Thyroid gland (tissue), 4 donors: ENCODE results near the gene TMEM272.

Experiments
- POLR2A ChIP-seq, 2 donors: fragments of 450-650 bp; IDR thresholded peaks; one replicate each; pipeline ENCODE4 v1.6.1; 2017; ENCODE audit warnings: antibody characterized with exemption in 2 of 2, mild to moderate bottlenecking in 2 of 2, moderate library complexity in 1 of 2
- TF ChIP-seq, protein P1 (sequence below), 6 experiments: fragments of 200-600 bp in 3 of 6; fragments of 450-650 bp in 3 of 6; sonication (generic) in 3 of 6; IDR thresholded peaks; one replicate each; pipeline ENCODE4 v1.5.1; 2016 to 2019; ENCODE audit warnings: antibody characterized with exemption in 6 of 6, mild to moderate bottlenecking in 2 of 6, inconsistent platforms in 1 of 6, moderate library complexity in 1 of 6

DNA sequence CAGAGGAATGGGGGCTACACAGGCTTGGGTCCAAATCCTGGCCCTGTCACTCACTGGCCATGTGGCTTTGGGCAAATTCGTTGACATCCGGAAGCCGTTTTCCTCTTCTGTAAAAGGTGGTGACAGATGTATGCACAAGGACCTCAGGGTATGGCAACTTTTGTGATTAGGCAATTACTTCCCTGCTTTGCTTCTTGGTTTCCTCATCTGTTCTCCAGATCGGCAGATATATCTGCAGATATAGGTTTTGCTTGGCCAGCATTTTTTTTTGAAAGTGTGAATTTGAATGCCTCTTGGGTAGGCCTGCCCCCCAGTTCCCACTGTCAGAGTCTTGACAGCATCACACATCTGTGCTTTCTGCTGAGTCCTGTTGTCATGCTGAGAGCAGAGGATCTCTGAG is 17.7 kb downstream of the TMEM272 start:
- TF ChIP-seq, protein P1, sequence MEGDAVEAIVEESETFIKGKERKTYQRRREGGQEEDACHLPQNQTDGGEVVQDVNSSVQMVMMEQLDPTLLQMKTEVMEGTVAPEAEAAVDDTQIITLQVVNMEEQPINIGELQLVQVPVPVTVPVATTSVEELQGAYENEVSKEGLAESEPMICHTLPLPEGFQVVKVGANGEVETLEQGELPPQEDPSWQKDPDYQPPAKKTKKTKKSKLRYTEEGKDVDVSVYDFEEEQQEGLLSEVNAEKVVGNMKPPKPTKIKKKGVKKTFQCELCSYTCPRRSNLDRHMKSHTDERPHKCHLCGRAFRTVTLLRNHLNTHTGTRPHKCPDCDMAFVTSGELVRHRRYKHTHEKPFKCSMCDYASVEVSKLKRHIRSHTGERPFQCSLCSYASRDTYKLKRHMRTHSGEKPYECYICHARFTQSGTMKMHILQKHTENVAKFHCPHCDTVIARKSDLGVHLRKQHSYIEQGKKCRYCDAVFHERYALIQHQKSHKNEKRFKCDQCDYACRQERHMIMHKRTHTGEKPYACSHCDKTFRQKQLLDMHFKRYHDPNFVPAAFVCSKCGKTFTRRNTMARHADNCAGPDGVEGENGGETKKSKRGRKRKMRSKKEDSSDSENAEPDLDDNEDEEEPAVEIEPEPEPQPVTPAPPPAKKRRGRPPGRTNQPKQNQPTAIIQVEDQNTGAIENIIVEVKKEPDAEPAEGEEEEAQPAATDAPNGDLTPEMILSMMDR (IDR thresholded peaks at IDR 0.05), result no peak
- no peak for TF ChIP-seq POLR2A (IDR thresholded peaks at IDR 0.05)
